Parathyroid adenoma (tissue), 2 donors: ENCODE measurements around the gene PARD3B.

ENCODE experiments used
- H2AFZ ChIP-seq: fragments of 300-600 bp; sonication (generic); one replicate; pipeline ENCODE4 v1.7.0; 2017; ENCODE audit warnings: antibody characterized with exemption, mild to moderate bottlenecking
- H3K27ac ChIP-seq: fragments of 300-600 bp; sonication (generic); one replicate; pipeline ENCODE4 v1.7.0; 2017
- H3K27me3 ChIP-seq: fragments of 300-600 bp; sonication (generic); one replicate; pipeline ENCODE4 v1.7.0; 2017; ENCODE audit warnings: low read length; ENCODE audit not compliant: control insufficient read depth, insufficient read depth
- H3K36me3 ChIP-seq: fragments of 300-600 bp; sonication (generic); one replicate; pipeline ENCODE4 v1.7.0; 2017; ENCODE audit warnings: low read length; ENCODE audit not compliant: control insufficient read depth, insufficient read depth
- H3K4me1 ChIP-seq: fragments of 300-600 bp; sonication (generic); one replicate; pipeline ENCODE4 v1.7.0; 2017; ENCODE audit warnings: control low read depth
- H3K4me2 ChIP-seq: fragments of 300-600 bp; sonication (generic); one replicate; pipeline ENCODE4 v1.7.0; 2017; ENCODE audit warnings: low read length
- H3K4me3 ChIP-seq: fragments of 300-600 bp; sonication (generic); one replicate; pipeline ENCODE4 v1.7.0; 2017; ENCODE audit warnings: low read depth, low read length
- H3K79me2 ChIP-seq: fragments of 300-600 bp; sonication (generic); one replicate; pipeline ENCODE4 v1.7.0; 2017; ENCODE audit warnings: control low read depth
- H3K9ac ChIP-seq: fragments of 300-600 bp; sonication (generic); one replicate; pipeline ENCODE4 v1.7.0; 2017; ENCODE audit warnings: mild to moderate bottlenecking
- H3K9me3 ChIP-seq: fragments of 300-600 bp; sonication (generic); one replicate; pipeline ENCODE4 v1.7.0; 2017; ENCODE audit warnings: low read length; ENCODE audit not compliant: control insufficient read depth
- TF ChIP-seq, protein P1 (sequence below): fragments of 300-600 bp; sonication (generic); IDR thresholded peaks from one replicate; pipeline ENCODE4 v1.7.0; 2017; ENCODE audit warnings: antibody characterized with exemption, mild to moderate bottlenecking
- donor health status: primary hyperparathyroidism.

PARD3B gene

GRCh38 chr2:204870053-204870452 lies 324.8 kb downstream of the PARD3B start:
- Histone ChIP-seq H3K4me3 (no peak overlapping the region), H3K4me2 (peak overlapping the region; percentile 10), H3K4me1 (peaks cover 23% of the 10 kb centered on the region), H3K9me3 (no peaks in the 10 kb centered on the region), H3K27me3 (no peaks in the 10 kb centered on the region), H3K36me3 (no peaks in the 10 kb centered on the region), H2AFZ (no peak overlapping the region), H3K27ac (peak overlapping the region; percentile 41), H3K79me2 (peaks cover 2% of the 10 kb centered on the region), H3K9ac (no peak overlapping the region)
- TF ChIP-seq, protein P1, sequence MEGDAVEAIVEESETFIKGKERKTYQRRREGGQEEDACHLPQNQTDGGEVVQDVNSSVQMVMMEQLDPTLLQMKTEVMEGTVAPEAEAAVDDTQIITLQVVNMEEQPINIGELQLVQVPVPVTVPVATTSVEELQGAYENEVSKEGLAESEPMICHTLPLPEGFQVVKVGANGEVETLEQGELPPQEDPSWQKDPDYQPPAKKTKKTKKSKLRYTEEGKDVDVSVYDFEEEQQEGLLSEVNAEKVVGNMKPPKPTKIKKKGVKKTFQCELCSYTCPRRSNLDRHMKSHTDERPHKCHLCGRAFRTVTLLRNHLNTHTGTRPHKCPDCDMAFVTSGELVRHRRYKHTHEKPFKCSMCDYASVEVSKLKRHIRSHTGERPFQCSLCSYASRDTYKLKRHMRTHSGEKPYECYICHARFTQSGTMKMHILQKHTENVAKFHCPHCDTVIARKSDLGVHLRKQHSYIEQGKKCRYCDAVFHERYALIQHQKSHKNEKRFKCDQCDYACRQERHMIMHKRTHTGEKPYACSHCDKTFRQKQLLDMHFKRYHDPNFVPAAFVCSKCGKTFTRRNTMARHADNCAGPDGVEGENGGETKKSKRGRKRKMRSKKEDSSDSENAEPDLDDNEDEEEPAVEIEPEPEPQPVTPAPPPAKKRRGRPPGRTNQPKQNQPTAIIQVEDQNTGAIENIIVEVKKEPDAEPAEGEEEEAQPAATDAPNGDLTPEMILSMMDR = no peak

DNA sequence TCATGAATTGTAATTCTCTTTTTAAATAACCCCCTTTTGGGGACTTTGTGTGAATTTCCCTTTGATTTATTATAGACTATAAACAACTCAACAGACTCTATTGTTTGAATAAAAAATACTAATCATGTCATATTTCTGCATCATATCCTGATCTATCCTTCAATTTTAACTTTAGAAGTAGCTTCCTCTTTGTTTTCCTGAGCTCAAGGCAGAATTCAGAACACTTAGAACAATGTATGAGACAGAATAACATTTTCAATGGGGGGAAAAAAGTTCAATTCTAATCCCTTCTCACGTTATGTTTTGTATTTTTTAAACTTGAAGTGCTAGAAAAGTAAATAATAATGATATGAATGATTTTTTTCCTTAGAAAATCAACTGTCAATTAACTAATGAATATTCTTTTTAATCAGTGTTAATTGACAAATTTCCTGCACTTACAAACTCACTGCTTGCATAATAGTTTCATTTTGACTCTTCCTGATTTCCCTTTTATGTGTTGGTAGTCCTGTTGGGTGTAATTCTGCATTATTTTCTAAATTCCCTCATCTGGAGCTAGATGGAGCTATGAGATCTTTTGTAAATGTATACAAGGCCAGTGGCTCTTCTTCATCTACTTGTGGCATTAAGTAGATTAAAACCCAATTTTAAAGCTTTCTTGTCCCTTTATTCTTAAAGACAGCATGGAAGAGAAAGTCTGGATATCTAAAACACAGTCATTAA lies 326.1 kb downstream of the PARD3B start:
- Histone ChIP-seq H3K79me2 (peaks cover 2% of the 10 kb centered on the region), H3K9ac (no peak overlapping the region), H2AFZ (no peak overlapping the region), H3K4me1 (peaks cover 23% of the 10 kb centered on the region), H3K4me3 (no peak overlapping the region), H3K27ac (no peak overlapping the region), H3K27me3 (no peaks in the 10 kb centered on the region), H3K4me2 (no peak overlapping the region), H3K36me3 (no peaks in the 10 kb centered on the region), H3K9me3 (no peaks in the 10 kb centered on the region)
- TF ChIP-seq, protein P1 = peak; percentile 34

DNA sequence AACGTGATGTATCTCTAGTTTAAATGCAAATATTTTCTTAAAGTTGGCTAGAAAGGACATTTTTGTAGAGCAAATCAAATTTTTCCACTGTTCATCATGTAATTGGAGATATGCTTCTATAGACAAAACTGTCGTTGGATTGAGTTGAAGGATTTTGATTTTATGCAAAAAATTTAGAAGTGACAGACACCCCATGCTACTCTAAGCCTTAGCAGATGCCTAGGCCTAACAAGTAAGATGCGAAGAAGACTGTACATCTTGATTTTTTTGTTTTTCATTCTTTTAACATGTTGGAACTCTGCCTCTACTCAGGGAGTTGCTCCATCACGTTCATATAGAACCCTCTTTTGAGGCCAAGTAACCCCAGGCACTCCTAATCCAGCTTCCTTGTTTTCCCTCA lies 331.0 kb downstream of the PARD3B start:
- TF ChIP-seq, protein P1 = no peak
- Histone ChIP-seq H2AFZ (no peak overlapping the region), H3K9ac (no peak overlapping the region), H3K27ac (no peak overlapping the region), H3K4me3 (no peak overlapping the region), H3K9me3 (no peaks in the 10 kb centered on the region), H3K4me1 (peaks cover 6% of the 10 kb centered on the region), H3K79me2 (peaks cover 14% of the 10 kb centered on the region), H3K36me3 (no peaks in the 10 kb centered on the region), H3K4me2 (no peak overlapping the region), H3K27me3 (no peaks in the 10 kb centered on the region)

- Histone ChIP-seq H3K9ac (no peak overlapping the region), H3K4me1 (peaks cover 10% of the 10 kb centered on the region), H3K36me3 (no peaks in the 10 kb centered on the region), H3K4me3 (no peak overlapping the region), H3K79me2 (peaks cover 14% of the 10 kb centered on the region), H3K27me3 (no peaks in the 10 kb centered on the region), H3K4me2 (no peak overlapping the region), H3K9me3 (no peaks in the 10 kb centered on the region), H3K27ac (no peak overlapping the region), H2AFZ (no peak overlapping the region)
- TF ChIP-seq, protein P1 = no peak
Observed at GRCh38 chr2:204877691-204878090, 332.4 kb downstream of the PARD3B start.

GRCh38 chr2:204880928-204881327 lies 335.7 kb downstream of the PARD3B start:
- peaks cover 10% of the 10 kb centered on the region for H3K4me1 ChIP-seq
- no peaks in the 10 kb centered on the region for H3K27me3 ChIP-seq
- no peaks in the 10 kb centered on the region for H3K36me3 ChIP-seq
- no peak overlapping the region for H3K9ac ChIP-seq
- TF ChIP-seq, protein P1 = no peak
- H2AFZ ChIP-seq = no peak overlapping the region
- H3K4me3 ChIP-seq = no peak overlapping the region
- no peak overlapping the region for H3K4me2 ChIP-seq
- H3K27ac ChIP-seq = no peak overlapping the region
- no peaks in the 10 kb centered on the region for H3K9me3 ChIP-seq
- peaks cover 18% of the 10 kb centered on the region for H3K79me2 ChIP-seq
